Body of pancreas (tissue), 4 donors: ENCODE data around the gene FILIP1L. TPM values are rescaled to one million over a fixed set of nuclear protein-coding genes. Genes with fewer than 3 reads are reported as not detected.

ENCODE experiments used
- ATAC-seq: fragments of 150-250 bp; one replicate; pipeline ENCODE4 v1.9.1; 2016
- DNase-seq, 4 donors: peaks; one replicate each; pipeline ENCODE4 v3.0.0-alpha.2; 2019
- H3K27ac ChIP-seq, 4 donors: fragments of 200-600 bp; sonication (generic); 1 replicate in 3 of 4; 2 replicates in 1 of 4; pipeline versions ENCODE4 v1.5.1 to v1.6.1; 2016 to 2019; ENCODE audit warnings: mild to moderate bottlenecking in 1 of 4, mixed read lengths in 1 of 4, moderate library complexity in 1 of 4
- H3K27me3 ChIP-seq, 2 donors: fragments of 200-600 bp; sonication (generic); one replicate each; pipeline ENCODE4 v1.6.0; 2016; ENCODE audit warnings: mild to moderate bottlenecking in 1 of 2
- H3K36me3 ChIP-seq, 2 donors: fragments of 200-600 bp; sonication (generic); replicated peaks in 1 of 2; 2 replicates each; pipeline ENCODE4 v1.5.1; 2016; ENCODE audit warnings: low read depth in 2 of 2; ENCODE audit not compliant: insufficient read depth in 1 of 2
- H3K4me1 ChIP-seq: fragments of 200-600 bp; sonication (generic); one replicate; pipeline ENCODE4 v1.6.0; 2016
- H3K4me3 ChIP-seq, 2 donors: fragments of 200-600 bp; sonication (generic); 1 replicate in 1 of 2; 2 replicates in 1 of 2; pipeline ENCODE4 v1.5.1; 2016 to 2019
- H3K9me3 ChIP-seq, 3 donors: fragments of 200-600 bp; sonication (generic); 1 replicate in 2 of 3; 2 replicates in 1 of 3; pipeline ENCODE4 v1.5.1; 2016
- CTCF ChIP-seq, 7 experiments: fragments of 450-650 bp in 4 of 7; fragments of 200-600 bp in 3 of 7; sonication (generic) in 3 of 7; IDR thresholded peaks; one replicate each; pipeline ENCODE4 v1.5.1; 2016 to 2019; ENCODE audit warnings: antibody characterized with exemption in 7 of 7
- POLR2A ChIP-seq, 3 donors: fragments of 450-650 bp; IDR thresholded peaks; one replicate each; pipeline ENCODE4 v1.6.1; 2016; ENCODE audit warnings: antibody characterized with exemption in 3 of 3, mild to moderate bottlenecking in 2 of 3
- WGBS, 2 donors: methylation state at CpG; one replicate each; pipeline ENCODE4 v1.1.5; 2017; 5-methylcytosine and 5-hydroxymethylcytosine counted together
- intact Hi-C: fragments of 100-400 bp; cut with DNase I; formaldehyde crosslinking; loops from one replicate; pipeline ENCODE4 v1.15.1; 2023
- microRNA-seq, 2 donors: library from miRNA; unstranded; fragments of <30 nt; microRNA quantifications; one replicate each; pipeline ENCODE4, GENCODE V29; 2016; ENCODE audit warnings: borderline number of aligned reads in 2 of 2, borderline replicate concordance in 2 of 2
- small RNA-seq: library from RNA; depleted of rRNA; stranded (forward); fragments of <200 nt; gene quantifications from one replicate; pipeline ENCODE3, GENCODE V24; 2016
- total RNA-seq, 2 donors: library from RNA; depleted of rRNA; stranded (reverse); fragments of >200 nt; gene quantifications; one replicate each; pipeline ENCODE4 v1.1.0, GENCODE V29; 2016

Gene FILIP1L
- total RNA-seq, 2 donors from 2014 or later, result 27.8 to 47.8 TPM

- intact Hi-C loops, result no loop called here
- H3K4me3 ChIP-seq, result no peak overlapping the region
- H3K4me1 ChIP-seq, result no peaks in the 10 kb centered on the region
- H3K27ac ChIP-seq, result no peak overlapping the region
- ATAC-seq (no peak), DNase-seq (no peak)
- H3K27me3 ChIP-seq, result no peaks in the 10 kb centered on the region
- H3K36me3 ChIP-seq, result no peaks in the 10 kb centered on the region
- no peak for TF ChIP-seq CTCF (IDR thresholded peaks at IDR 0.05)
- no peak for TF ChIP-seq POLR2A (IDR thresholded peaks at IDR 0.05)
- H3K9me3 ChIP-seq, result no peaks in the 10 kb centered on the region
- WGBS, 2 donors, result 83 to 86% methylated on average over 14 to 15 of the region's 15 CpGs
Measured at GRCh38 chr3:99795573-99795972, 318.7 kb downstream of the FILIP1L start.

- ATAC-seq (no peak), DNase-seq (no peak)
- no peaks in the 10 kb centered on the region for H3K4me1 ChIP-seq
- no peak overlapping the region for H3K27ac ChIP-seq
- intact Hi-C loops, result no loop called here
- no peaks in the 10 kb centered on the region for H3K36me3 ChIP-seq
- WGBS, 2 donors, result 92 to 93% methylated on average over 5 to 8 of the region's 8 CpGs
- H3K27me3 ChIP-seq, result no peaks in the 10 kb centered on the region
- H3K9me3 ChIP-seq, result no peaks in the 10 kb centered on the region
- TF ChIP-seq POLR2A (IDR thresholded peaks at IDR 0.05) (no peak), CTCF (IDR thresholded peaks at IDR 0.05) (no peak)
- H3K4me3 ChIP-seq, result no peak overlapping the region
Measured at GRCh38 chr3:99794485-99794884, 319.8 kb downstream of the FILIP1L start.

GRCh38 chr3:99789011-99789721 is 325.1 kb downstream of the FILIP1L start:
- Histone ChIP-seq H3K9me3 (no peaks in the 10 kb centered on the region), H3K4me3 (no peak overlapping the region), H3K27ac (no peak overlapping the region), H3K4me1 (no peaks in the 10 kb centered on the region), H3K27me3 (no peaks in the 10 kb centered on the region), H3K36me3 (no peaks in the 10 kb centered on the region)
- intact Hi-C loops, result no loop called here
- peak; percentile 77 for ATAC-seq
- 15 to 21% methylated on average over 3 of the region's 3 CpGs for WGBS, 2 donors
- DNase-seq, result peak in 3 of 4 donors; percentile 21 to 36 (median 29)
- peak in 6 of 7 experiments; percentile 29 to 48 (median 40) for TF ChIP-seq CTCF (IDR thresholded peaks at IDR 0.05)
- no peak for TF ChIP-seq POLR2A (IDR thresholded peaks at IDR 0.05)

Small RNA genes lying within 50 kb of the gene (microRNA-seq; reads per million reads assigned to microRNA genes)
- gene MIR3921, result 0 reads per million in 2 donors

Small RNA genes lying within 50 kb of the gene (small RNA-seq; reads per million reads assigned to genes)
- gene MIR3921, result not detected

Other genes with a start within 250 kb of the FILIP1L start
- 10 to 100 TPM; 11.5 to 49.8 TPM for gene TBC1D23, start 146.5 kb upstream of the FILIP1L start, total RNA-seq
- 10 to 100 TPM; 21.5 to 32.6 TPM for gene NIT2, start 220.3 kb upstream of the FILIP1L start, total RNA-seq